SK-N-SH treated with all-trans-retinoic acid at 6 μM for 48 hours (cell line): ENCODE measurements around the gene WBP1L.

Experiments used
- CSRNP3 ChIP-seq: fragments of 250-450 bp; sonication (Bioruptor Pico); IDR thresholded peaks from 2 replicates; pipeline ENCODE4 v1.5.1; 2021; ENCODE audit warnings: mild to moderate bottlenecking, moderate library complexity
- TCF4 ChIP-seq: fragments of 250-450 bp; sonication (Bioruptor Pico); IDR thresholded peaks from 2 replicates; pipeline ENCODE4 v1.8.0; 2021; ENCODE audit warnings: mild to moderate bottlenecking, moderate library complexity, borderline replicate concordance
- ZNF8 ChIP-seq: fragments of 450-650 bp; formaldehyde crosslinking; IDR thresholded peaks from 2 replicates; pipeline ENCODE4 v1.5.0; 2020; ENCODE audit warnings: mild to moderate bottlenecking, moderate library complexity

- TF ChIP-seq ZNF8 (CRISPR knock-in tag): no peak
- no peak for TF ChIP-seq CSRNP3
- no peak for TF ChIP-seq TCF4 (CRISPR knock-in tag)
Observed at GRCh38 chr10:102744374-102745051, 765 bp downstream of the WBP1L start.
